Neural progenitor cell (in vitro differentiated cells): ENCODE data around the gene ZNF615. TPM values are rescaled to one million over a fixed set of nuclear protein-coding genes. Genes with fewer than 3 reads are reported as not detected.
"Not testable (repeated sequence)": the region's sequence is repeated elsewhere in the genome, so short reads cannot be mapped to it uniquely, and the experiment has no call there.

Experiments used
- DNase-seq: peaks from one replicate; pipeline ENCODE4 v3.0.0-alpha.2; 2016; ENCODE audit warnings: low spot score
- H2AFZ ChIP-seq: fragments of 200-600 bp; sonication (generic); replicated peaks from 2 replicates; pipeline ENCODE4 v1.6.1; 2016; ENCODE audit warnings: antibody characterized with exemption
- H3F3A ChIP-seq: fragments of 200-600 bp; sonication (generic); 2 replicates; pipeline ENCODE4 v1.6.1; 2016; ENCODE audit warnings: antibody characterized with exemption, low read depth
- H3K27ac ChIP-seq: fragments of 200-600 bp; sonication (generic); 2 replicates; pipeline ENCODE4 v1.5.1; 2016; ENCODE audit warnings: mild to moderate bottlenecking
- H3K27me3 ChIP-seq: fragments of 200-600 bp; sonication (generic); 2 replicates; pipeline ENCODE4 v1.6.1; 2016; ENCODE audit warnings: mild to moderate bottlenecking, moderate library complexity
- H3K36me3 ChIP-seq: fragments of 200-600 bp; sonication (generic); 2 replicates; pipeline ENCODE4 v1.5.1; 2016
- H3K4me1 ChIP-seq: fragments of 200-600 bp; sonication (generic); 2 replicates; pipeline ENCODE4 v1.6.1; 2016; ENCODE audit warnings: mixed run types
- H3K4me2 ChIP-seq: fragments of 200-600 bp; sonication (generic); 2 replicates; pipeline ENCODE4 v1.6.1; 2016
- H3K4me3 ChIP-seq: fragments of 200-600 bp; sonication (generic); 2 replicates; pipeline ENCODE4 v1.5.1; 2016
- H3K79me2 ChIP-seq: fragments of 200-600 bp; sonication (generic); 2 replicates; pipeline ENCODE4 v1.6.1; 2016; ENCODE audit warnings: low read depth
- H3K9ac ChIP-seq: fragments of 200-600 bp; sonication (generic); 2 replicates; pipeline ENCODE4 v1.6.1; 2016
- H3K9me3 ChIP-seq: fragments of 200-600 bp; sonication (generic); 2 replicates; pipeline ENCODE4 v1.5.1; 2016; ENCODE audit warnings: low read depth
- H4K20me1 ChIP-seq: fragments of 200-600 bp; sonication (generic); 2 replicates; pipeline ENCODE4 v1.6.1; 2016; ENCODE audit warnings: low read depth
- H3K27ac Mint-ChIP-seq: 3 replicates; pipeline ENCODE4 v1.8.0; 2021; ENCODE audit warnings: mixed read lengths
- H3K27me3 Mint-ChIP-seq: 2 replicates; pipeline ENCODE4 v1.8.0; 2022; ENCODE audit warnings: low read depth, mild to moderate bottlenecking, inconsistent platforms, moderate library complexity, mixed read lengths; ENCODE audit not compliant: insufficient read depth
- H3K36me3 Mint-ChIP-seq: 3 replicates; pipeline ENCODE4 v1.8.0; 2021; ENCODE audit warnings: mixed read lengths
- H3K4me1 Mint-ChIP-seq: 3 replicates; pipeline ENCODE4 v1.8.0; 2021; ENCODE audit warnings: mixed read lengths
- H3K4me3 Mint-ChIP-seq: 3 replicates; pipeline ENCODE4 v1.8.0; 2021; ENCODE audit warnings: mild to moderate bottlenecking, moderate library complexity, mixed read lengths
- H3K9me3 Mint-ChIP-seq: 3 replicates; pipeline ENCODE4 v1.8.0; 2020; ENCODE audit warnings: mixed read lengths
- EZH2 ChIP-seq: fragments of 200-600 bp; sonication (generic); IDR thresholded peaks from 2 replicates; pipeline ENCODE4 v1.6.1; 2017; ENCODE audit warnings: antibody characterized with exemption, mild to moderate bottlenecking, moderate library complexity
- EZH2phosphoT487 ChIP-seq: fragments of 200-600 bp; sonication (generic); IDR thresholded peaks from 2 replicates; pipeline ENCODE4 v1.6.1; 2017; ENCODE audit warnings: antibody characterized with exemption
- total RNA-seq: library from RNA; depleted of rRNA; stranded (reverse); fragments of >200 nt; gene quantifications from 2 replicates; pipeline ENCODE4 v1.2.3, GENCODE V29; 2015; ENCODE audit warnings: low replicate concordance
- TF ChIP-seq, protein P1 (sequence below): fragments of 200-600 bp; sonication (generic); IDR thresholded peaks from 2 replicates; pipeline ENCODE4 v1.5.1; 2017; ENCODE audit warnings: antibody characterized with exemption, mild to moderate bottlenecking

ZNF615 gene
- total RNA-seq, 1 donor from 2014 or later: 31.4 TPM

DNA sequence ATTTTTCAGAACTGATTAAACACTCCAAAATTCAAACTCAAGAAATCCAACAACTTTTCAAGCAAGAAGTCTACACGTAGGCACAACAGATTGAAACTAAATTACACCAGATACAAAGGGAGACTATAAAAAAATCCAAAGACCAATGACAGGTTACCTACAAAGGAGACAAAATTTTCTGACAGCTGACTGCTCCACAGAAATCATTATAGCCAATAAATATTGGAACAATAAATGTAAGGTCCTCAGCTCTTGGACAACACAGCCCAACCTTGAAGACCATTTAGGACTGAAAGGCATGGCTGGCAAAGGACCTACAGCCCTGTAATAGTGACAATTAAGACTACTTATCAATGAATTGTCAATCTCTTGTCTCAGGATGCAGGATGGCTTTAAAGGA, 37.3 kb downstream of the ZNF615 start:
- DNase-seq: no peak
- Mint-ChIP-seq H3K4me3 (no peak overlapping the region), H3K27me3 (no peaks in the 10 kb centered on the region), H3K36me3 (peaks cover 66% of the 10 kb centered on the region), H3K27ac (no peak overlapping the region), H3K9me3 (peaks cover 60% of the 10 kb centered on the region), H3K4me1 (no peaks in the 10 kb centered on the region)
- Histone ChIP-seq H4K20me1 (no peaks in the 10 kb centered on the region), H3K9me3 (peaks cover 15% of the 10 kb centered on the region), H3K4me1 (no peaks in the 10 kb centered on the region), H3K36me3 (peaks cover 10% of the 10 kb centered on the region), H3F3A (no peaks in the 10 kb centered on the region), H3K27me3 (no peaks in the 10 kb centered on the region), H3K27ac (no peak overlapping the region), H3K9ac (no peak overlapping the region), H3K79me2 (no peaks in the 10 kb centered on the region), H2AFZ (no peak overlapping the region), H3K4me2 (no peak overlapping the region), H3K4me3 (no peak overlapping the region)
- no peak for TF ChIP-seq EZH2
- TF ChIP-seq EZH2phosphoT487: no peak
- TF ChIP-seq, protein P1, sequence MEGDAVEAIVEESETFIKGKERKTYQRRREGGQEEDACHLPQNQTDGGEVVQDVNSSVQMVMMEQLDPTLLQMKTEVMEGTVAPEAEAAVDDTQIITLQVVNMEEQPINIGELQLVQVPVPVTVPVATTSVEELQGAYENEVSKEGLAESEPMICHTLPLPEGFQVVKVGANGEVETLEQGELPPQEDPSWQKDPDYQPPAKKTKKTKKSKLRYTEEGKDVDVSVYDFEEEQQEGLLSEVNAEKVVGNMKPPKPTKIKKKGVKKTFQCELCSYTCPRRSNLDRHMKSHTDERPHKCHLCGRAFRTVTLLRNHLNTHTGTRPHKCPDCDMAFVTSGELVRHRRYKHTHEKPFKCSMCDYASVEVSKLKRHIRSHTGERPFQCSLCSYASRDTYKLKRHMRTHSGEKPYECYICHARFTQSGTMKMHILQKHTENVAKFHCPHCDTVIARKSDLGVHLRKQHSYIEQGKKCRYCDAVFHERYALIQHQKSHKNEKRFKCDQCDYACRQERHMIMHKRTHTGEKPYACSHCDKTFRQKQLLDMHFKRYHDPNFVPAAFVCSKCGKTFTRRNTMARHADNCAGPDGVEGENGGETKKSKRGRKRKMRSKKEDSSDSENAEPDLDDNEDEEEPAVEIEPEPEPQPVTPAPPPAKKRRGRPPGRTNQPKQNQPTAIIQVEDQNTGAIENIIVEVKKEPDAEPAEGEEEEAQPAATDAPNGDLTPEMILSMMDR: no peak

DNA sequence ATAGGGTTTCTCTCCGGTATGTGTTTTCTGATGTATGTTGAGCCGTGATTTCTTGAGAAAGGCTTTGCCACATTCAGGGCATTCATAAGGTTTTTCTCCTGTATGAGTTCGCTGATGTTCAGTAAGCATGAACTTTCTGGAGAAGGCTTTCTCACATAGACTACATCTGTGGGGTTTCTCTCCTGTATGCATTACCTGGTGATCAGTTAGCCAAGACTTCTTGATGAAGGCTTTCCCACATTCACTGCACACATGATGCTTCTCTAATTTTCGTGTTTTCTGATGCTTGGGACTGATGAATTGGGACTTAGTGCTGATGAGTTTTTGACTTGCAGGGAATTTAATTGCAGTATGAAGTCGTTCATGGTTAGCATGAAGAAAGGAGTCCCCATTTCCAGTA, 42.4 kb downstream of the ZNF615 start:
- no peak overlapping the region for H3K4me3 Mint-ChIP-seq
- no peaks in the 10 kb centered on the region for H3K4me1 Mint-ChIP-seq
- H3K27me3 Mint-ChIP-seq: no peaks in the 10 kb centered on the region
- no peak overlapping the region for H3K27ac ChIP-seq
- H2AFZ ChIP-seq: no peak overlapping the region
- H3F3A ChIP-seq: no peaks in the 10 kb centered on the region
- no peak overlapping the region for H3K27ac Mint-ChIP-seq
- no peak overlapping the region for H3K4me3 ChIP-seq
- no peak for DNase-seq
- no peaks in the 10 kb centered on the region for H3K27me3 ChIP-seq
- H3K9ac ChIP-seq: no peak overlapping the region
- no peaks in the 10 kb centered on the region for H3K4me1 ChIP-seq
- TF ChIP-seq EZH2phosphoT487 (no peak), EZH2 (no peak)
- TF ChIP-seq, protein P1: no peak
- H3K79me2 ChIP-seq: no peaks in the 10 kb centered on the region
- peaks cover 3% of the 10 kb centered on the region for H3K9me3 ChIP-seq
- peaks cover 51% of the 10 kb centered on the region for H3K9me3 Mint-ChIP-seq
- H3K36me3 ChIP-seq: no peaks in the 10 kb centered on the region
- H3K4me2 ChIP-seq: no peak overlapping the region
- H4K20me1 ChIP-seq: no peaks in the 10 kb centered on the region
- H3K36me3 Mint-ChIP-seq: peaks cover 55% of the 10 kb centered on the region

DNA sequence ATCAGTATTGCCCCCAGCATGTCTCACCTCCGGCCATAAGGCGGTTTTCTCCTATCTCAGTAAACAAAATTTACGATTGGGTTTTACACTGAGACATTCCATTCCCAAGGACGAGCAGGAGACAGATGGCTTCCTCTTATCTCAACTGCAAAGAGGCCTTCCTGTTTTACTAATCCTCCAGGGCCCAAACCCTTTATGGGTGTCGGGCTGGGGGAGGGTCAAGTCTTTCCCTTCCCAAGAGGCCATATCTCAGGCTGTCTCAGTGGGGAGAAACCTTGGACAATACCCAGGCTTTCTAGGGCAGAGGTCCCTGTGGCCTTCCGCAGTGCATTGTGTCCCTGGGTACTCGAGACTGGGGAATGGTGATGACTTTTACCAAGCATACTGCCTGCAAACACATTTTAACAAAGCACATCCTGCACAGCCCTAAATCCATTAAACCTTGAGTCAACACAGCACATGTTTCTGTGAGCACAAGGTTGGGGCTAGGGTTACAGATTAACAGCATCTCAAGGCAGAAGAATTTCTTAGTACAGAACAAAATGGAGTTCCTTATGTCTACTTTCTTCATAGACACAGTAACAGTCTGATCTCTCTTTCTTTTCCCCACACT, 47.3 kb downstream of the ZNF615 start:
- H3K4me1 ChIP-seq, H3K27me3 Mint-ChIP-seq, H3K79me2 ChIP-seq, H3K9ac ChIP-seq, H3K27ac Mint-ChIP-seq, H3K4me2 ChIP-seq, H3K4me3 ChIP-seq, H3K4me3 Mint-ChIP-seq, H3K9me3 ChIP-seq, H3K27ac ChIP-seq, H2AFZ ChIP-seq, H3F3A ChIP-seq, DNase-seq, H3K36me3 ChIP-seq, H4K20me1 ChIP-seq, H3K4me1 Mint-ChIP-seq, H3K27me3 ChIP-seq: not testable (repeated sequence)
- Mint-ChIP-seq H3K36me3 (peaks cover 27% of the 10 kb centered on the region), H3K9me3 (peaks cover 49% of the 10 kb centered on the region)

DNA sequence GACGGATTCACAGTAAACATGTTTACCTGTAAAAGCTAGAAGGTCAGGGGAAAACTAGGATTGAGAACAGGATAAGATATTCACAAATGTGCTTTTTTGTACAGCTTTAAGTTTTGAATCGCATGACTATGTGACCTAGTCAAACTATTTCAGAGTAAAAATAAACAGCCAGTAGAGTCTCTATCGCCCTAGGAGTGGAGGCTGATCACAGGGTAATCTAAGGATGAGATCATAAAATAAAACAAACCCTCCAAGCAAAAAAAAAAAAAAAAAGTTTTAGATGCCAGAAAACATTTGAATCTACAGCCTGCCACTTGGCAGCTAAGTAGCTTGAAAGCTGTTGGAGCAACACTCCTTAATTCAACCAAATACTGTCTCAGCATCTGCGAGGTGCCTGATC, 48.2 kb downstream of the ZNF615 start:
- no peak for TF ChIP-seq EZH2phosphoT487
- TF ChIP-seq, protein P1: no peak
- TF ChIP-seq EZH2: no peak
- Mint-ChIP-seq H3K27ac (no peak overlapping the region), H3K4me1 (no peaks in the 10 kb centered on the region), H3K36me3 (peaks cover 17% of the 10 kb centered on the region), H3K9me3 (peaks cover 44% of the 10 kb centered on the region), H3K27me3 (no peaks in the 10 kb centered on the region), H3K4me3 (no peak overlapping the region)
- Histone ChIP-seq H3K4me1 (no peaks in the 10 kb centered on the region), H4K20me1 (no peaks in the 10 kb centered on the region), H2AFZ (no peak overlapping the region), H3F3A (no peaks in the 10 kb centered on the region), H3K79me2 (no peaks in the 10 kb centered on the region), H3K9me3 (peaks cover 6% of the 10 kb centered on the region), H3K4me2 (no peak overlapping the region), H3K36me3 (no peaks in the 10 kb centered on the region), H3K27me3 (no peaks in the 10 kb centered on the region), H3K4me3 (no peak overlapping the region), H3K9ac (no peak overlapping the region), H3K27ac (no peak overlapping the region)
- DNase-seq: no peak

DNA sequence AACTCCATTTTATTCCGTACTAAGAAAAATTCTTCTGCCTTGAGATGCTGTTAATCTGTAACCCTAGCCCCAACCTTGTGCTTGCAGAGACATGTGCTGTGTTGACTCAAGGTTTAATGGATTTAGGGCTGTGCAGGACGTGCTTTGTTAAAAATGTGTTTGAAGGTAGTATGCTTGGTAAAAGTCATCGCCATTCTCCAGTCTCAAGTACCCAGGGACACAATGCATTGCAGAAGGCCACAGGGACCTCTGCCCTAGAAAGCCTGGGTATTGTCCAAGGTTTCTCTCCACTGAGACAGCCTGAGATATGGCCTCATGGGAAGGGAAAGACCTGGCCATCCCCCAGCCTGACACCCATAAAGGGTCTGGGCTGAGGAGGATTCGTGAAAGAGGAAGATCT, 50.2 kb downstream of the ZNF615 start:
- DNase-seq, H3F3A ChIP-seq, H4K20me1 ChIP-seq, H3K27ac Mint-ChIP-seq, H3K4me3 ChIP-seq, H3K4me1 Mint-ChIP-seq, H3K36me3 Mint-ChIP-seq, H3K4me3 Mint-ChIP-seq, H3K9me3 ChIP-seq, H3K36me3 ChIP-seq, H3K4me2 ChIP-seq, H3K9ac ChIP-seq, H3K27me3 Mint-ChIP-seq, H3K79me2 ChIP-seq, H3K27ac ChIP-seq, H3K4me1 ChIP-seq, H2AFZ ChIP-seq, H3K27me3 ChIP-seq: not testable (repeated sequence)
- peaks cover 42% of the 10 kb centered on the region for H3K9me3 Mint-ChIP-seq
